ENCODE results near the gene PIK3R3. TPM values are rescaled to one million over a fixed set of nuclear protein-coding genes. Genes with fewer than 3 reads are reported as not detected.

PIK3R3 gene
- total RNA-seq, 4 donors from 2014 or later = 16.0 to 36.2 (median 20.9) TPM

GRCh38 chr1:46036894-46037839, 95.3 kb downstream of the PIK3R3 start:
- no peaks in the 10 kb centered on the region for H3K9me3 ChIP-seq
- whole genome bisulfite sequencing, 2 donors = 38 to 43% methylated on average over 9 to 11 of the region's 11 CpGs
- peak; percentile 89 to 90 for DNase-seq
- H3K27me3 ChIP-seq = no peaks in the 10 kb centered on the region
- no peaks in the 10 kb centered on the region for H3K36me3 ChIP-seq
- H3K4me3 ChIP-seq (replicated peaks in 1 of 3) = no peak overlapping the region
- H3K27ac ChIP-seq = no peak overlapping the region
- TF ChIP-seq POLR2A (IDR thresholded peaks at IDR 0.05) = no peak
- TF ChIP-seq CTCF (IDR thresholded peaks at IDR 0.05) = peak; percentile 90 to 97 (median 96)
- peaks cover 23 to 54% of the 10 kb centered on the region in 2 donors for H3K4me1 ChIP-seq
- intact Hi-C loops (cut with DNase I) = loop anchor here (2.0 kb wide), 2 partner anchors 142 to 186 kb away; no protein-coding TSS in a partner anchor

- H3K27me3 ChIP-seq = no peaks in the 10 kb centered on the region
- no peak overlapping the region for H3K4me3 ChIP-seq (replicated peaks in 1 of 3)
- intact Hi-C loops (cut with DNase I) = no loop called here
- peak overlapping the region; percentile 14 to 69 (median 50) for H3K27ac ChIP-seq
- no peaks in the 10 kb centered on the region for H3K36me3 ChIP-seq
- peaks cover 12 to 43% of the 10 kb centered on the region in 2 donors for H3K4me1 ChIP-seq
- H3K9me3 ChIP-seq = no peaks in the 10 kb centered on the region
- TF ChIP-seq CTCF (IDR thresholded peaks at IDR 0.05) (peak in 1 of 6 experiments; percentile 36), POLR2A (IDR thresholded peaks at IDR 0.05) (peak in 1 of 2 donors; percentile 34)
- WGBS, 2 donors = 55 to 60% methylated on average over 24 to 26 of the region's 27 CpGs
- peak; percentile 90 to 91 for DNase-seq
Measured at GRCh38 chr1:46034601-46035516, 97.6 kb downstream of the PIK3R3 start.

- peak; percentile 29 to 58 for DNase-seq
- Histone ChIP-seq H3K36me3 (no peaks in the 10 kb centered on the region), H3K27me3 (no peaks in the 10 kb centered on the region), H3K4me3 (replicated peaks in 1 of 3) (no peak overlapping the region), H3K27ac (no peak overlapping the region), H3K9me3 (no peaks in the 10 kb centered on the region), H3K4me1 (peaks cover 0 to 34% of the 10 kb centered on the region in 2 donors)
- TF ChIP-seq CTCF (IDR thresholded peaks at IDR 0.05) = no peak
- TF ChIP-seq POLR2A (IDR thresholded peaks at IDR 0.05) = no peak
- intact Hi-C loops (cut with DNase I) = no loop called here
- WGBS, 2 donors = 90 to 97% methylated on average over 13 to 26 of the region's 26 CpGs
Measured at GRCh38 chr1:46030876-46031660, 101.4 kb downstream of the PIK3R3 start.

GRCh38 chr1:46030074-46030870, 102.2 kb downstream of the PIK3R3 start:
- Histone ChIP-seq H3K4me1 (peaks cover 0 to 34% of the 10 kb centered on the region in 2 donors), H3K36me3 (no peaks in the 10 kb centered on the region), H3K27ac (no peak overlapping the region), H3K27me3 (no peaks in the 10 kb centered on the region), H3K9me3 (no peaks in the 10 kb centered on the region), H3K4me3 (replicated peaks in 1 of 3) (no peak overlapping the region)
- DNase-seq = peak; percentile 70 to 72
- intact Hi-C loops (cut with DNase I) = no loop called here
- TF ChIP-seq POLR2A (IDR thresholded peaks at IDR 0.05) (no peak), CTCF (IDR thresholded peaks at IDR 0.05) (no peak)
- 82 to 86% methylated on average over 18 of the region's 18 CpGs for WGBS, 2 donors

Measured in thyroid gland (tissue), 4 donors.